Stimulated activated CD4-positive, alpha-beta T cell treated with anti-CD3 and anti-CD28 coated beads, Interleukin-15, amount 100 ng/mL, for 24 hours (primary cell): ENCODE measurements around the gene ADH5.
"Not testable (repeated sequence)": the region's sequence is repeated elsewhere in the genome, so short reads cannot be mapped to it uniquely, and the experiment has no call there.

Experiments used
- DNase-seq: peaks from one replicate; pipeline ENCODE4 v3.0.0-alpha.2; 2020

Gene ADH5

GRCh38 chr4:99082192-99082591 is 6.4 kb downstream of the ADH5 start:
- no peak for DNase-seq

GRCh38 chr4:99080869-99081268 is 7.7 kb downstream of the ADH5 start:
- DNase-seq = not testable (repeated sequence)

- no peak for DNase-seq
Measured at GRCh38 chr4:99079625-99080295, 8.8 kb downstream of the ADH5 start.

DNA sequence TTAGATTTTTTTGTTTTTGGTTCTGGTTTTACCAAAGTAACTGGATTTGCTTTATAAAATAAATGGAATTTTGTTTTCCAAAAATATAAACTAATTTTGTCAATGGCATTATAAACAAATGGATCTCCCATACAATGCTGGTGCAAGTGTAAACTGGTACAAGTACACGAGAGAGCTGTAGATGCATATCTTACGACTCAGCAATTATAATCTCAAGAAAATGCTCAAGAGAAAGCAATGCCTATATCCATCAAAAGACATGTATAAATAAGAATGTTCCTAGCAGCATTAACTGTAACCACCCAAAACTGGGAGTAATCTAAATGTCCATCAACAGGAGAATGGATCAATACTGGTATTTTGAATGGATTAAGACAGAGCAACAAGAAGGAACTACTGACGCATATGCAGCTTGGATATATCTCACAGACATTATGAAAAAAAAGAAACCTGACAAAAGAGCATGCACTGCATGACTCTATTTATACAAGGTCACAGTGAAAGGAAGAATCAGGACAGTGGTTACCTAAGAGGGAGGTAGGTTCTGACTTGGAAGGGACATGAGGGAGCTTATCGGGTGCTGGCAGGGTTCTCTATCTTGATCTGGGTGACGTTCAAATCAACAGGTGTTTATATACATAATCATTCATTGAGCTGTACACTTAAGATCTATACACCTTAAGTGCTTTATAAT is 9.5 kb downstream of the ADH5 start:
- no peak for DNase-seq

DNA sequence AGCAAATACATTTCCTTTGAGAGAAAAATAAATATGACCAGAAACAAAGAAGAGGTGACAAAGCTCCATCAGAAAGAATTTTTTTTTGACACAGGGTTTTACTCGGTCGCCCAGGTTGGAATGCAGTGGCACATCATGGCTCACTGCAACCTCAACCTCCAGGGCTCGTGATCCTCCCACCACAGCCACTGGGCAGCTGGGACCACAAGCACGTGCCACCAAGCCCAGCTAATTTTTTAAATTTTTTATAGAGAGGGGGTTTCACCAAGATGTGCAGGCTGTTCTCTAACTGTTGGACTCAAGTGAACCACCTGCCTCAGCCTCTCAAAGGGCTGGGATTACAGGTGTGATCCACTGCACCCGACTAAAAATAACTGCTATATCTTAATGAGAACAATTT is 10.3 kb downstream of the ADH5 start:
- DNase-seq = no peak

DNA sequence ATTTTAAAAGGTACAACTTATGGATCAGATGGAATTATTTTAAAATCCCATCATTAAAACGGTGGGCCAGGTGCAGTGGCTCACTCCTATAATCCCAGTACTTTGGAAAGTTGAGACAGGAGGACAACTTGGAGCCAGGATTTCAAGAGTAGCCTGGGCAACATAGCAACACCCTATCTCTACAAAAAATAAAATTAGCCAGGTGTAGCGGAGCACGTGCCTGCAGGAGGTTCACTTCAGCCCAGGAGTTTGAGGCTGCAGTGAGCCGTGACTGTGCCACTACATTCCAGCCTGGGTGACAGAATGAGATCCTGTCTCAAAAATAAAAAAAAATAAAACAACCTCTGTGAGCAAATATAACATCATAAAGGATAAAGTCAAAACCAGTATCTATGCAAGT is 11.4 kb downstream of the ADH5 start:
- DNase-seq = no peak

DNA sequence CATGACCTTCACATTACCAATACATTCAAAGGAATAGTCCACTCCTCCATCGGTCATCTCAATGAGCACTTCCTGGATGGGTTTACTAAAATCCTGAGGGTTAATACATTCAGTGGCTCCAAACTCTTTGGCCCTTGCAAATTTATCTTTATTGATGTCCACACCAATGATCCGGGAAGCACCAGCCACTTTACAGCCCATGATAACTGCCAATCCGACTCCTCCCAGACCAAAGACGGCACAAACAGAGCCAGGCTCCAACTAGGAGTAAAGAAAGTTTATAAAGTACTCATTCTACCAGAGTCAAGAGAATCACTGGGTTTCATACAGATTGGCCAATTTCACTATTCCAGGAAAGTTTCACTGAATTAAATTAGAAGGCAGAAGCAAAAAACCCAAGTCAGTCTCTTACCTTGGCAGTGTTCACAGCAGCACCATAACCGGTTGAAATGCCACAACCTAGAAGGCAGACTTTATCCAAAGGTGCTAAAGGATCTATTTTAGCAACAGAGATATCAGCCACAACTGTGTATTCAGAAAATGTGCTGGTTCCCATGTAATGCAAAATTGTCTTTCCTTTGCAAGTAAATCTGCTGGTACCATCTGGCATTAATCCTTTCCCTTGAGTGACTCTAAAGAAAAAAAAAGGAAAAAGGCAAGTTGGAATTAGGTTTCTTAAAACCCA is 12.2 kb downstream of the ADH5 start:
- DNase-seq = no peak

DNA sequence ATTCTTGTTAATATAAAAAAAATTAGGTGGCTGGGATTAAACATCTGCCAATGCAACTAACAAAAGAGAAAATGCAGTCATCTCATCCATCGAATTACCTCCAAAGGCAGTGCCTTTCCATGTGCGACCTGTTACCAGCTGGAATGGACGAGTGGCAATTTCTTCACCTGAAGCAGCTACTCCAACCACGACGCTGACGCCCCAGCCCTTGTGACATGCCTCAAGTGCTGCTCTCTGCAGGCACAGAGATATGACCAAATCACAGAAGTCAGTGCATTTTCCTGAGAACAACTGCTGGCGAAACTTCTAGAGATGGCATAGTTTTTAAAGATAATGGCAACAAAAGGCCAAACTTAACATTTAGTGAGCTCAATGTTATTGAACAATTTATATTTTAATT is 13.8 kb downstream of the ADH5 start:
- DNase-seq = no peak

DNA sequence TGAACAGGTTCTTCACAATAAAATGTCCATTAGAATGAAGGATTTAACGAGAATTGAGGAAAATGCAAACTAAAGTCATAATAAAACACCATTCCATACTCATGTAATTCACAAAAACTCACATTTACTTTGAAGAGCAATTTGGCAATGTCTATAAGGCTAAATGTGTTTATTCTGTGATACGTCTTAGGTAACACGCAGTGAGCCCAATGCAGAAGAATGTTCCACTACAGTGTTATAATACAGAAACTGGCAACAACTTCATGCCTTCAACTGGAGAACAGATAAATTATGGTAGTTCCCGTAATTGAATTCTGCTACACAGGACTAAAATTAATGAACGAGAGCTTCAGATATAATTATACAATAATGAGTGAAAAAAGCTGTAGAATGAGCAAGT is 17.4 kb downstream of the ADH5 start:
- no peak for DNase-seq

DNA sequence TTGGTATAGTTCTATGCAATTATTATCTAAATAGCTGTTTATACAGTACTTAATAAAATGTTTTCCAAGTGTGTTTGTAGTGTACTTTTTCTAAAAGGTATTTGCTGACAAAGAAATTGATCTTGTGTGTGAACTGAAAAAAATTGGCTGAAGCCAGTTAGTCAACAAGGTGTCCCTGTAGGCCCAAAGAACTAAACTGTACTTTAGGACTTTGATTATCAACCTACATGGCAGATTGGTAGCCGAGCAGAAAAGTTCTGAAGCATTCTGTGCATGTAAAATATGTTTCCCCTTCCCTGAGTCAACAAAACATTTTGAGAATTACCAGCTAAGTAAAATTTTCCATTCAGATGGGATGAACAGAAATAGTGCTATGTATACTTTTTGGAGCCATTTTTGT is 21.0 kb downstream of the ADH5 start:
- DNase-seq = no peak

- DNase-seq = not testable (repeated sequence)
Measured at GRCh38 chr4:99065521-99065920, 23.1 kb downstream of the ADH5 start.

DNA sequence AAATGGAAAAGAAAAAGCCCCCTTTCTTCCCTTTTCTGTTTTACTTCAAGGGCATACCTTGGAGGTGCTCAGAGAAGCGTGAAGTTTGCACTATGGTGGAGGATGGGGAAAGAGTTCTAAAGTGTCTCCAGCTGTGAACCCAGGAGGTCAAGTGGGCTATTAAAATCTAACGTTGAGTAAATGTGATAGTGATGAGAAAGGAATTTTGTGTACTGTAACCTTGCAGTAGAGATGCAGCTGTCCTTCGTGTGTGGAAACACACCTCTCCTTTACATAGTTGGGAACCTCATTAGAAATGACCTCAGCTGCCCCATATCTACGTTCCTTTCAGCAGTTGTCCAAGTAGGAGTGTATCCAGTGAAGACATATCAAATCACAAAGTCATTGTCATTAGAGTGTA is 26.5 kb downstream of the ADH5 start:
- DNase-seq = no peak

DNA sequence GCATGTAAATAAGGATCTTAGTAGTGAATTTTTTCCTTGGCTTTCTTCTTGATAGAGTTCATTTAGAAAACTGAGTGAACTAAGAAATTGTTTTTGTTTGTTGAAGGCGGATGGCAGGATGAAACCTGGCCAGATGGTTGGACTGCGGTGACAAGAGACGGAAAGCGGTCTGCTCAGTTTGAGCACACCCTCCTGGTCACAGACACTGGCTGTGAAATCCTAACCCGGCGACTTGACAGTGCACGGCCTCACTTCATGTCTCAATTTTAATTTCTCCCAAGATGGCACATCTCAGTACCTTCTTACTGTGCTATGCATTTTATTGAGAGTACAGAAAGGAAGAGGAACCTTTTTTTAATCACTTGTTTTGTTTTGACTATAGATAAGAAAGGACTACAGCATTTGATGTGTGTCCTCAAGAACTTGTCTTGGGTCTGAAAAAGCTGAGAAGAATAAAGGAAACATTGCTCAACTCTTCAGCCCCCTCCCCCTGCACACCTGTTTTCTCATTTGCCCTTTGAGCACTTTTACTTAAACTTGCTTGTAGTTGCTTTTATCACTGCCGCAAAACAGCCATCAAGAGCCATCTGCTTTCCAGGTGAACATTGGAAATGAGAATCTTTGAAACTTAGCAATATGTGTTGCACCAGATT is 27.4 kb downstream of the ADH5 start:
- DNase-seq = no peak

DNA sequence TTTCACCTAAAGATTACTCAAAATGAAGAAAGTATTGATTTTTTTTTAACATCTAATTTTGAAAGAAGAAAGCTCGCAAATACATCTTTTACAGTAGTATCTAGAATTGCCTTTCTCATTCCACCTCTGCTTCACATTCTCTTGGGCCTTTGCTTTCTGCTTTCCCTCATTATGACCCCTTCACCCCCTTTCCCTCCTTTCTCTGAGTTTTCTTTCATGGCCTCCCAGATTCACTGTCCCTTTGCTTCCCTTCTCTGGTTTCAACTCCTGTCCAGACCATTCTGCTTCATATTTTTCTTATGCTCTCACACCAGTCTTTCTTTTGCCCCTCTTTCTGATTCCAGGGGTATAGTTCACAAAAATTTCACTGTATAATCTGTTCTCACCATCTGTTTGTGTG is 29.0 kb downstream of the ADH5 start:
- no peak for DNase-seq

DNA sequence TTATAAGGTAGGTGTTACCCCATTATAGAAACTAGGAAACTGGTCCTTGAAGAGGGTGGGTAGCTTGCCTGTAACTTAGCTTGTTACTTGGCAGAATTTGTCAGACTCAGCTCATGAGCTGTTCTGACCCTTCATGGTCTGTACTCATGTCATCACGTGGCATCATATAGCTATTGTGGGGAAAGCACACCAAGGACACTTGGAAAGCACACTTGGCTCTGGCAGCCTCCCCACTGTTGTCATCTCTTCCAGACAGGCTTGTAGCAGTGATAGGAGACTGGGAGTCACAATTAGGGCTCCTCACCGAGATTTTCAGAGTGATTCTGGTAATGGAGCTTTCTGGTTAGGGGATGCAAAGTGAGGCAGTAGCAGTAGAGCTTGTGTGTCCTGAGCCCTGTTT is 30.4 kb downstream of the ADH5 start:
- DNase-seq = no peak

DNA sequence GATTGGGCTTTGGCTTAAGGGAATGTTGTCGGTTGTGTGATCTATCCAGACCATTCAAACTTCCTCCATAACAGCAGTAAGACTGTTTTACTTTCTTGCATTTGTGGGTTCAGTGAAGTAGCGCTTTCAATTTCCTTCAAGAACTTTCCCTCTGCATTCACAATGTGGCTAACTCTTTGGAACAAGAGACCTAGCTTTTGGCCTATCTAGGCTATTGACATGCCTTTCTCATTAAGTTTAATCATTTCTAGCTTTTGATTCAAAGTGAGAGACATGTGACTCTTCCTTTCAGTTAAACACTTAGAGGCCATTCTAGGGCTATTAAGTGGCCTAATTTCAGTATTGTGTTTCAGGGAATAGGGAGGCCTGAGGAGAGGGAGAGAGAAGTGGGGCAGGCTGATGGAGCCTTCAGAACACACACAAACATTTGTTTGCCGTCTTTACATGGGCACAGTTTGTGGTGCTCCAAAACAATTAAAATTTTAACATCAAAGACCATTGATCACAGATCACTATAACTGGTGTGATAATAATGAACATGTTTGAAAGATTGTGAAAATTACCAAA is 34.1 kb downstream of the ADH5 start:
- DNase-seq = no peak

- no peak for DNase-seq
Measured at GRCh38 chr4:99052902-99053301, 35.7 kb downstream of the ADH5 start.

GRCh38 chr4:99047710-99048109 is 40.9 kb downstream of the ADH5 start:
- no peak for DNase-seq

DNA sequence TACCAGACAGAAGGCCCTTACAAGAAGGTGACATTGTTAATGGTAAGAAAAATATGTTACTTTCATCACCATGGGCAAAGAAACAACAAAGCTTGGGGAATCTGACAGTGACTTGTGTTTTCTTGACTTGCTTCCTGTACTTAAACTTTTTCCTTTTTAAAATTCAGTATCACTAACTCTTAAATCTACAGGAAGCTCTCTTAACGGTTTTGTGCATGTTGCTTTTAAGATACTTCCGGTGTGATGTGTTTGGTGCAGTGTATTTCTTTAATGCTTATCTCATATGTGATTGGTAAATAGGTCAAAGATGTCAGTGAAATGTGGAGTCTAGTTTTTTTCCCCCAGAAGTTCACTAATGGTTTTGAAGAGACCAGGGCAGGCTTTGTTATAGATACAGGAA is 45.2 kb downstream of the ADH5 start:
- DNase-seq = no peak

- no peak for DNase-seq
Measured at GRCh38 chr4:99038213-99038612, 50.4 kb downstream of the ADH5 start.

DNA sequence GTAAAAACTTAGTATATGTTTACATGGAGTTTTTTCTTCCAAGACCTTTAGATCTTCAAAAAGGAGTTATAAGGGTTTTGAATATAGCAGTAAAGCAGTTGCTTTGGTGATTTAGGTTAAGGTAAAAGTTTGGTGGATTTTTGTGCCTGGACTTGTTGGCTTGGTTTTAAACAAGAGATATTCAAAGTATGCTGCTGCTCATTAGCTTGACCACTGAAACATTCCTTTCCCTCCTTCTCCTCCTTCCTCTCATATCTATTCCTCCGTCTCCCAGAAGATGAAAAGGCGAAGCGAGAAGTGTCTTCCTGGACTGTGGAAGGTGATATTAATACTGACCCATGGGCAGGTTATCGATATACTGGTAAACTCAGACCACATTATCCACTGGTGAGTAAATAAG is 54.6 kb downstream of the ADH5 start:
- no peak for DNase-seq

DNA sequence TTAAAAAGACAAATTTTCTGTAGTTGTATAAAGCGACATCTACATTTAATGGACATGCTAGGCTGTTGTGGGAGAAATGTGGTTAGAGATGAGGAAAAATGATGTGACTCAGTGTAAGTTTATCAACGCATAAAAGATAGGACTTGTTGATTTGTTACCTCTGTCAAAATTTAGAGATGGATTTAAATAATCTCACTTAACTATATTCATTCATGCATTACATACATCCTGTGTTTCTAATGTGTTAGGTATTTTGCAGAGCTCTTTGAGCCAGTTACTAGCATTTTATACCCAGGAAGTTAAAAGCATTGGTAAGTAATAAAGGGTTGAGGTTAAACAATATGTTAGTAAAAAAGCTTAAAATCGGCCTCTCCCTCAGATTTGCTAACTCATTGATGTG is 58.7 kb downstream of the ADH5 start:
- DNase-seq = no peak

GRCh38 chr4:99029018-99029735 is 59.4 kb downstream of the ADH5 start:
- no peak for DNase-seq
